NCI-H82 treated with DMSO at 0.1 percent for 48 hours (cell line): ENCODE data around the gene DNMBP.
A peak's percentile ranks its signal among the peaks of the same experiment; 100 is the strongest.
"Not testable (repeated sequence)": the region's sequence is repeated elsewhere in the genome, so short reads cannot be mapped to it uniquely, and the experiment has no call there.

Experiments
- DNase-seq: peaks from one replicate; lab custom pipeline; 2025; ENCODE audit not compliant: unreplicated experiment; lab: John Stamatoyannopoulos, UW

The DNMBP gene

DNA sequence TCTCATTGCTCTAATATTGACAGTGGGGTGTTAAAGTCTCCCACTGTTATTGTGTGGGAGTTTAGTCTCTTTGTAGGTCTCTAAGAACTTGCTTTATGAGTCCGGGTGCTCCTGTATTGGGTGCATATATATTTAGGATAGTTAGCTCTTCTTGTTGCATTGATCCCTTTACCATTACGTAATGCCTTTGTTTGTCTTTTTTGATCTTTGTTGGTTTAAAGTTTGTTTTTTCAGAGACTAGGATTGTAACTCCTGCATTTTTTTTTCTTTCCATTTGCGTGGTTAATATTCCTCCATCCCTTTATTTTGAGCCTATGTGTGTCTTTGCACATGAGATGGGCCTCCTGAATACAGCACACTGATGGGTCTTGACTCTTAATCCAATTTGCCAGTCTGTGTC lies 142.5 kb downstream of the DNMBP start:
- DNase-seq: not testable (repeated sequence)

DNA sequence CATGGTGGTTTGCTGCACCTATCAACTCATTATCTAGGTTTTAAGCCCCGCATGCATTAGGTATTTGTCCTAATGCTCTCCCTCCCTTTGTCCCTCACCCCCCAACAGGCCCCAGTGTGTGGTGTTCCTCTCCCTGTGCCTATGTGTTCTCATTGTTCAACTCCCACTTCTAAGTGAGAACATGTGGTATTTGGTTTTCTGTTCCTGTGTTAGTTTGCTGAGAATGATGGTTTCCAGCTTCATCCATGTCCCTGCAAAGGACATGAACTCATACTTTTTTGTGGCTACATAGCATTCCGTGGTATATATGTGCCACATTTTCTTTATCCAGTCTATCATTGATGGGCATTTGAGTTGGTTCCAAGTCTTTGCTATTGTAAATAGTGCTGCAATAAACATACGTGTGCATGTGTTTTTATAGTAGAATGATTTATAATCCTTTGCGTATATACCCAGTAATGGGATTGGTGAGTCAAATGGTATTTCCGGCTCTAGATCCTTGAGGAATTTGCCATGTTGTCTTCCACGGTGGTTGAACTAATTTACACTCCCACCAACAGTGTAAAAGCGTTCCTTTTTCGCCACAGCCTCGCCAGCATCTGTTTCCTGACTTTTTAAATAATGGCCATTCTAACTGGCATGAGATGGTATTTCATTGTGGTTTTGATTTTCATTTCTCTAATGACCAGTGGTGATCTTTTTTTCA lies 146.1 kb downstream of the DNMBP start:
- not testable (repeated sequence) for DNase-seq

DNA sequence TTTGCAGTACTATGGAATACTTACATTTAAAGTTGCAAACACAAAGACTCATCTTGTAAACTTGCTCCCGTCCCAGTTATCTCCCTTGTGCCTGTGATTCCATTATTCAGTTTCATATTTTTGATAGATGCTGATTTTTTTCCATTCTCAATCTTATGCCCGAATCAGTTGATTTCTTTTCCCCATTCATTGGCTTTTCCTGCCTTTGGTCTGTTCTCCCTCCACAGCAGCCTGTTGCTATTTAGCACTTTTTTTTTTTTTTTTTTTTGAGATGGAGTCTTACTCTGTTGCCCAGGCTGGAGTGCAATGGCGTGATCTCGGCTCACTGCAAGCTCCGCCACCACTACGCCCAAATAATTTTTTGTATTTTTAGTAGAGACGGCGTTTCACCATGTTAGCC lies 149.3 kb downstream of the DNMBP start:
- DNase-seq: no peak

DNA sequence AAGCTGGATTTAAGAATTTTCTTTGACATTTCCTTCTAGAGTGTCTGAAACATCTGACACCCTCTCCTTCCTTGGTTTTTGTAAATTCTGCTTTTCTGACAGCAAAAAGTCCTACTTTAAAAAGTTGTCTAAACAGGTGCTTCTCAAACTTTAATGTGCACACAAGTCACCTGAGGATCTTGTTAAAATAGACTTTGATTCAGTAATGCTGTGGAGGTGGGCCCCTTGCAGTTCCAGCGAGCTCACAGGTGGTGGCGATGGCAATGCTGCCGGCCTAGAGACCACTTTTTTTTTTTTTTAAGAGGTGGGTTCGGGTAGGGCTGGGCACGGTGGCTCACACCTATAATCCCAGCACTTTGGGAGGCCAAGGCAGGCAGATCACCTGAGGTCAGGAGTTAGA lies 150.2 kb downstream of the DNMBP start:
- no peak for DNase-seq

DNA sequence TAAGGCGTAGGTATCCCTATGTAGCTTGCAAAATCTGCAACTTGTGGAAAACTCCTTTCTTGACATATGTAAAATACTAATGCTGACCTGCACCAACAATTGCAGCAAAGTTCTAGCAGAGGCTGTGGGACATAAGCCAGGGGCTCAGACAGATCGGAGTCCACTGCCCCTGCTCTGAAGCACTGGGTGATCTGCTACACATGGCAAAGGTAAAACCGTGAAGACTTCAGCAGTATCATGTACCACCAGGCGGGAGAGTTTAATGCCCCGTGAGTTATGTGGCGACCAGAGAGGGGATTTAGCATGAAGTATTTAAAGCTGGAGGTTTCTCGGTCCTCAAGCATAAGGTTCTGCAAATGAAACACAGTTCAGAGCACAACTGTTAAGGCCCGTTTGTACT lies 150.9 kb downstream of the DNMBP start:
- DNase-seq: no peak

DNA sequence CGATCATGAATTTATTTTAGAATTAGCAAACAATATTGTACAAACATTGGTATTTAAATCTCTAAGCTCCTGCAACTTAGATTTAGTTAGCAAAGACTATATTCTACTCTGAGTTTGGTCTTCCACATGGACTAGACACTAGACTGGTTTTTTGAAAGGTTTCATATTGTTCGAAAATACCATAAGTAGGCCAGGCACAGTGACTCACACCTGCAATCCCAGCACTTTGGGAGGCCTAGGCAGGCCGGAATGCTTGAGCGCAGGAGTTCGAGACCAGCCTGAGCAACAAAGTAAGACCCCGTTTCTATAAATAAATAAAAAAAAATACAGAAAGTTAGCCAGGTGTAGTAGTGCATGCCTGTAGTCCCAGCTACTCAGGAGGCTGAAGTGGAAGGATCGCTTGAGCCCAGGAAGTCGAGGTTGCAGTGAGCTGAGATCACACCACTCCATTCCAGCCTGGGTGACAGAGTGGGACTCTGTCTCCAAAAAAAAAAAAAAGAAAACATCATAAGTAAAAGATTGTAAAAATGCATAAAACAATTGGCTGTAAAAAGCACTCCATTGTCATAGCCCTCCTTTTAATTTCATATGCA lies 154.2 kb downstream of the DNMBP start:
- no peak for DNase-seq

DNA sequence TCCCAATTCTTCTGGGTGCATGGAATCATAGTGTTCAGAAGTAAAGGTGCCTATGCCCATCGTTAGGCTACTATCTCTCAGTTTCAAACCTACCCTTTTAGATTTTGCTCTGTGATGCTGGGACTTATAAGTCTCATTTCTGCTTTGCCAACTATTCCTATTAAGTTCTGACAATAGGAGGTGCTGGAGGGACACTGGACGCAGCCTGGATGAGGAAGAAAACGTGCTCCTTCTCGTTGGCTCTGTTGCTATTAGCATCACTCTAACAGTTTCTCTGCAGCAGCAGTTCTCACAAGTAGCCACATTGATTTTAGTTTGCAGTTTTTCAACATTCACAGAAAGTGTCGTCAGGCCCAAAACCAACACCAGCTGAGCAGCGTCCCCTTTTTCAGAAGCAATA lies 154.9 kb downstream of the DNMBP start:
- peak; percentile 43 for DNase-seq

DNA sequence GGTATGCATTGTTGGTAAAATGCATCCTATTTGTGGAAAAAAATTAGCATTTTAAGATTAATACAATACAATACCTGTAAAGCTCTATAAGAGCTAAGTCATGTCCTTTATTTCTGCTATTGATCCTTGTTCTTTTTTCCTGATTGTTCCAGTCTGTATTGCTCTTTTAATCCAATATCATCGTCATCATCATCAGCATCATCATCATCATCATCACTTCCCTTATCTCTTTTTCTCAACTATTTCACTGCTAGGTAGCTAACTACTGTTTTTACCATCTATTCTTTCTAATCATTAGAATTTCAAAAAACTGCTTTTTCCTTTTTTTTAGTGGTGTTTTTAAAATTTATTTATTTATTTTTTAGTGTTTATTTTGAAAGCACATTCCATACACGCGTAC lies 156.1 kb downstream of the DNMBP start:
- DNase-seq: no peak

DNA sequence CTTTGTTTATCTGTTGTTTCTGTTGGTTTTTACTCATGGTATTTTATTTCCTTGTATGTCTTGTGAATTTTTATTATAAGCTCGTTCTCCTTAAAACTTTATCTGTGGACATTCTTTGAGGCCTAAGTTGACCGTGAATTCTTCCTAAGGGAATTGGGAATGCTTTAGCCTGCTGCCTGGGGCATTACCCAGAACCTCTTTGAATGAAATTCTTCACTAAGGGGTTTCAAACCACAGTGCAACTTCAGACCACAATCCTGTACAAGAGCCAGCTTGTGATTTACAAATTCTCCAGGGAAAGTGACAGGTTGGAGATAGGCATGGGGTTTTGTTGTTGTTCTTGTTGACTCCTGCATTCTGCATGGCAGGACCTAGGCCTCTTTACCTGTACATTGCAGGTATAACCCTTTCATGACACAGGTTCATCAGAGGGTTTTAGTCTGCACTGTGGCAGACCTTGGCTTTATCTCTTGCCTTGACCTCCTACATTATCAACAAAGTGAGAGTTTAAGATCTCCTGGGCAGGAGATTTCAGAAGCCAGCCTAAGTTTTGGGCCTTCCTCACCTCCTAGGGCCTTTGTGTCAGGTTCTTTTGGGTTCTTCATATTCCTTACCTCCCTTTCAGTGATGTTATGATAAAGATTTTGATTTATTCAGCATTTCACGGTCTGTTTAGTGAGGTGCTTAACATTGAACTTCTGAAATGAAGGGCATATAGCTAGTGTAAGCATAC lies 157.1 kb downstream of the DNMBP start:
- DNase-seq: no peak

DNA sequence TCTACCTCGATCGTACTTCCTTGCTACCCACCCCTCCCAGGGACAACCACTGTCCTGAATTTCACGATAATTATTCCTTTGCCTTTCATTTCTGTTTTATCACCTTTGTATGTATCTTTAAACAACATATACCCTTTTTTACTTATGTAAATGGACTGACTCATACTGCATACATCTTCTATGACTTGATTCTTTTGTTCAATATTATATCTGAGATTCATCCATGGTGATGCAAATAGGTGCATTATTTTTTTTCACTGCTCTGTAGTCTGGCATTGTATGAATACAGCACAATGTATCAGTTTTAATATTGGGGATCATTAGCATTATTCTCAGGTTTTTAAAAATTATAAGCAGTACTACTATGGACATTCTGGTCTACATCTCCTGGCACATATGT lies 157.9 kb downstream of the DNMBP start:
- DNase-seq: no peak

DNA sequence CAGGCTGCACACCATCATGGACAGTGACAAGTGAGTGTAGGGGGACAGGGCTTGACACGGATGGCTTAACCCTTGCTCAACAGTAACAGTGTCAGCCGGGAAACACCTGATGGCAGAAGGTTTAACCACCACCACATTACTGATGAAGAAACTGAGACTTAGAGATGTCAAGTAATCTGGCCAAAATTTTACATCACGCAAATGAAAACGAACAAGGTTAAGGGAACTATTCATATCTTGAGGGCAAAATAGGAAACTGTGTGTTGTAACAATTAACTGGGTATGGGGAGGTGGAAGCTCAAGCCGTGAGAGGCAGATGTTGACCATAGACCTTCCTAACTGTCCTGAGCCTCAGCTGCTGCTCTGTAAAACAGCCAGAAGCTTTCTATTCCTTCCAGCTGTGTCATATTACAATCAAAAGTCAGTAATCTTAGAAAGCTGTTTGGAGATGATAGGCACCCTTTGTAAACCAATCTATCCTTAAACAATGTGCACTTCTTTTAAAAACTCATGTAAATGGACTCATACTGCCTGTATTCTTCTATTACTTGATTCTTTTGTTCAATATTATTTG lies 158.9 kb downstream of the DNMBP start:
- no peak for DNase-seq

DNA sequence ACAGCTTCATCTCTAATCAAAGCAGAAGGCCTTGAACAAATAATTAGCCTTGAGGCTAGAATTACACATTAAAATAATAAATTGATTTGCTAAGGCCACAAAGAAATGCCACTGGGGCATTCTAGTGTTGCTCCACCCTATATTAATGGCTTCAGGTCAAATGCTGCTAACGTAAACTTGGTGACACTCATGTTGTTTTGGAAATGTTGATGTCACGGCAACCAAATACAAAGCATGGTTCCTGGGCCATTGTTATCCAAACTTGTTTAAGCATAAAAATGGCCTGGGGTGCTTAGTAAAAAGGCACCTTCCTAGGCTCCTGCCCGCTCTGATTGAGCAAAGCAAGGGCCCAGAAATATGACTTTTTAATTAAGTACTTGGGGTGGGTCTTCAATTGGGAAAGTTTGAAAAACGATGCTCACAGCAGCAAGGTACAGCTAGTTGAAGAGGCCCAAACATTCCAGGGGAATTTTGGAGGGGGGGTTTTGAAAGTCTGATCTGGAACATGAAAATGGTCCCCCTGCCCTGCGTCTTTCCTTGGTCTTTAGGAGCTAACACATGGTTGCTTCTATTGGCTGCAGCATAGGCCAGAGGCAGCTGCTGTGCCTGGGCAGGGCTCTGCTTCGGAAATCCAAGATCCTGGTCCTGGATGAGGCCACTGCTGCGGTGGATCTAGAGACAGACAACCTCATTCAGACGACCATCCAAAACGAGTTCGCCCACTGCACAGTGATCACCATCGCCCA lies 159.6 kb downstream of the DNMBP start:
- no peak for DNase-seq

DNA sequence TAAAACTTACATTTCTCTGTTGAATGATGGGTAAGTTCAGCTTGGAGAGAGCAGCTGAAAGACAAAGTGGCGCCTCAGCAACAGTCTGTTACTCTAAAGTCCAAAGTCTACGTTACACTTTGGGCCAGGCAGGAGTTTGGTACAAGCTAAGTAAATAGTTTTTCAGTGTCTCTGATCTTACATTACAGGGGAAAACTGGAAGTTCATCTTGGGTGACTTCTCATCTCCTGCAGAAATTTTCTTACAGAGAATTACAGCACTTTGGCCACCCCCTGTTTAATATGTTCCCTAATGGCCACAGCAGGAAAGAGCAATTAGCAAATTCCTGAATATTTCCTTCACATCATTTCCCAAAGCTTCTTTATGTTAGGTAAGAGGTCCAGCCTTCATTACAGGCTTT lies 160.2 kb downstream of the DNMBP start:
- no peak for DNase-seq

DNA sequence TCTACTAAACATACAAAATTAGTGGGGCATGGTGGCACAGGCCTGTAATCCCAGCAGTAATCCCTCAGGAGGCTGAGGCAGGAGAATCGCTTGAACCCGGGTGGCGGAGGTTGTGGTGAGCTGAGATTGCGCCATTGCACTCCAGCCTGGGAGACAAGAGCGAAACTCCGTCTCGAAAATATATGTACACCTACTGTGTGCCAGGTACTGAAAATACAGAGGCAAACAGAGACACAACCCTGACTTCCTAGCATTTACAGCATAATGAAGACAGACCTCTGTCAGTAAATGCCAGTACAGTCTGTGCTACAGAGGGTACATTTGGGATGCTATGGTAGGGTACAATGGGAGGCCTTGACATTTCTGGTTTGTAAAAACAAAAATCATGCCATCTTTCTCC lies 160.7 kb downstream of the DNMBP start:
- no peak for DNase-seq

DNA sequence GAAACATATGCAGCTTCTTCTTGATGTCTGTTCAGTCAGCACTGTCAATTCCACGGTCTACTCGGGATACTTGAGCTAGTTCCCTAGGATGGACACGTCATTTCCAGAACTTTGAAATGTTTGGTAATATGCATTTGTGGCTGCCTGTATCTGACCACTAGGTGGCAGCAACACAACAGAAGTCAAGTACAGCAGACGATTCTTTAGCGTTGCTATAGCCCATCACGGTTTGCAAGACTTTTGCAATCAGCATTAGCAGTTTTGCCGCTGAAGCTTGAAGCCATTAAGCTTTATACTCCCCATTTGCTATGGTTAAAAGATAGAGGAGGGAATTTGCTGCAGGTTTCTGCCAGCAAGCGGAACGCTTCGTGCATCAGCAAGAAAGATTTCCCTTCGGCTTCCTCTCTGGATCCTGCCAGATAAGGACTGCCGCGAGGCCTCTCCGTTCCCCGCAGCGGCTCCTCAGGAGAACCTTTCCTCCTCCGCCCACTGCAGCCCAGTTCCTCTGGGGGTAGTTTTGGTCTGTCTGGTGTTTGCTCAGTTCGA lies 163.8 kb downstream of the DNMBP start:
- peak; percentile 46 for DNase-seq

DNA sequence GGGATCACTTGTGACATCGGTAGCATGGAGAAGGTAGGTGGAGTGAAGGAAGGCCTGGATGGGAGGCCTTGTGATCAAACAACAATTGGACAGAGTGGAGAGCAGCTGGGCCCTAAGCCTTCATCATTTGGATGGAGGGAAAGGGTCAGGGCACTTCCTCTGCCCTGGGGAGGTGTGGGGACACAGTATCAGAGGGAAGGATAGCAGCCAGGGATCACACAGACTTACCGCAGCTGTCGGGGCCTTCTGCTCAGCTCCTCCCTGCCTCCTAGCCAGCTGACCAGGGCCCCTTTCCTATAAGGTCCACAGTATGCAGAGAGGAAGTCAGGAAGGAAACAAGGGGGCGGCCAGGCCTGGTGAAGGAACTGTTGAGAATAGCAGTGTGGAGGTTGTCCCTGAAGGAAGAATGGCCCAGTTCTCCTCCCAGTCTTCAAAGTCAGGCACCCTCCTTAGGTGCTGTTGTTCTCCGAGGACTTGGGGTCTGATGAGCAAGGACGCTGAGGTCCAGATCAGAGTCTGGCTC lies 165.3 kb downstream of the DNMBP start:
- no peak for DNase-seq

DNA sequence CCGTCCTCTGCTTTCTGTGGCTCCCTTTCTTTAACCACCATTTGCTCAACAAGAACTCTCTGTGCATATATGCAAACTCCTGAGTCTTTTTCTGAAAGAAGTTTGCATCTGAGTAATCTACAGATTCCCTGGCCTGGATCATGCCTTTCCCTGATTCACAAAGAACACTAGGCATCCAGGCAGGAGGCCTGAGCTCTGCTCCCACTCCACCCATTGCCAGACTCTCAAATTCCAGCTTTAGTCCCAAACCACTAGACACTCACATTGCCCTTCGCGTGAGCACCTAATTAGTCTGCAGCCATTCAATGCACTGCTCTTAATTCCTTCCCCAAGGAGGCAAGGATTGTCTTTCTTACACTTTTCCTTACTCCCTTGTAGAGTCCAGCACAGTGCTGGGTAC lies 166.4 kb downstream of the DNMBP start:
- DNase-seq: no peak

DNA sequence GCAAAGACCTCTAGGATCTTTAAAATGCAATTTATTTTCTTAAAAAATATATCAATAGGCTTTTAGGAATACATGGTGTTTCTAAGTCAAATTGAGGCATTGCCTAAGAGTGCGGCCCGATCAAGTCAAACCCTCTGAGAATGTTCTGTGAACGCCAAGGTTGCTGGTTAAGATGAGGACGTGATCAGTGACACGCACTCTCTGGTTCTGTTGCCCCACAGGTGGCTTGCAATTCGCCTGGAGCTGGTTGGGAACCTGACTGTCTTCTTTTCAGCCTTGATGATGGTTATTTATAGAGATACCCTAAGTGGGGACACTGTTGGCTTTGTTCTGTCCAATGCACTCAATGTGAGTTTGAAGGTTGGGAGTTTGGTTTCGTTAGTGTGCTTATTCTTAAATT lies 168.0 kb downstream of the DNMBP start:
- DNase-seq: no peak

DNA sequence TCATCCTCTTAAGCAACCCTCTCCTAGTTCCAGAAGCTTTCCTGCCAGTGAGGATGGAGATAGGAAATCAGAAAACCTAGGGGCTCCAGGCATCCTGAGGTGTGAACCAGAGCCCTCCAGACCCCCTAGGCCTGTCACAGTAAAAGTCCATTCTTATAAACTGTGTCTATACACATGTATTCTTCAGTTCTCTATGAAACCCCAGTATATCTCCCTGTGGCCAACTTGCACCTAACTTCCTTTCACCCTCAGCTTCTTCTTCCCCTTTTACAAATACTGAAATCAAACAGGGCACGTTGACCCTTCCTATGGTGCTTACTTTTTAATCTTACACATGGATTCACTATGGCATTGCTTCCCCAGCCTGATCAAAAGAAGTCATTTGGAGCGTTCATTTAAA lies 168.9 kb downstream of the DNMBP start:
- not testable (repeated sequence) for DNase-seq

DNA sequence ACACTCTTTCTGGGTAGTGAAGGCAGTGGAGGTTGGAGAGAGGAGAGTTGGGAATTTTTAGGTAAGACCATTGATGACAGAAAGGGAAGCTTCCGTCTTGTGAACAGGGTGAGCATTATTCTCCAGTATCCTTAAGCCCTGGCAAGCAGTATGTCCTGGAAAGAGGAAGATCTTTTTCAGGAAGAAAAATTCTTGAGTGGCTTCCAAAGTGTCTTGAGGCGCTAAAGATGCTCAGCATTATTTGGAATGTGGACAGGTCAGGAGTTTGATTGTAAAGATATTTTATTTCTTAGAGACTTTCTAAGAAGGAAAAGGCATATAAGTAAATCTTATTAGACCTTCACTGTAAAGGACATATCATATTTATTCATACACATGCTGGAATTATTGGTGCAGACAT lies 173.0 kb downstream of the DNMBP start:
- DNase-seq: no peak

DNA sequence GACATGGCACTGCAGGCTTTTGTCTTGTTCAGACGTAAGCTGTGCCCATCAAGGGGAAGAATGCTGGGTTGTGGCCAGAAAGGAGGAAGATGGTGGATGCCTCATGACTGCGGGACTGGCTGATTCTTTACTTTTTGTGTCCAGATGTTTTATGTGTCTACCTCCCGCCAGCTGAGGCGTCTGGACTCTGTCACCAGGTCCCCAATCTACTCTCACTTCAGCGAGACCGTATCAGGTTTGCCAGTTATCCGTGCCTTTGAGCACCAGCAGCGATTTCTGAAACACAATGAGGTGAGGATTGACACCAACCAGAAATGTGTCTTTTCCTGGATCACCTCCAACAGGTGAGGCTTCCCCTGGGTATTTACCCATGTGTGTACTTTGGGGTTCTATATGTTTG lies 173.8 kb downstream of the DNMBP start:
- no peak for DNase-seq
